GM12891 (cell line): ENCODE measurements around the gene TRAF3IP3.
"Not testable (repeated sequence)": the region's sequence is repeated elsewhere in the genome, so short reads cannot be mapped to it uniquely, and the experiment has no call there.

Experiments used
- DNase-seq: peaks from one replicate; pipeline ENCODE4 v3.0.0; 2011; ENCODE audit warnings: low spot score; ENCODE audit not compliant: insufficient read length
- FAIRE-seq: peaks from 2 replicates; lab custom pipeline; 2011; peaks lifted over from hg19 to GRCh38; lab: Jason Lieb, UNC
- PAX5 ChIP-seq: IDR thresholded peaks from 2 replicates; pipeline ENCODE4 v1.6.1; 2011; ENCODE audit warnings: low read length, moderate library complexity, mild to moderate bottlenecking; ENCODE audit not compliant: insufficient read depth, severe bottlenecking
- POLR2A ChIP-seq: IDR thresholded peaks from 2 replicates; pipeline ENCODE4 v1.6.1; 2011; ENCODE audit warnings: low read depth, low read length, control low read depth
- POLR2AphosphoS5 ChIP-seq: IDR thresholded peaks from 2 replicates; pipeline ENCODE4 v1.6.1; 2011; ENCODE audit warnings: low read depth, low read length, control low read depth
- POU2F2 ChIP-seq: IDR thresholded peaks from 2 replicates; pipeline ENCODE4 v1.6.1; 2011; ENCODE audit warnings: low read depth, mild to moderate bottlenecking, control low read depth, low read length, moderate library complexity
- SPI1 ChIP-seq: IDR thresholded peaks from 2 replicates; pipeline ENCODE4 v1.6.1; 2011; ENCODE audit warnings: low read depth, low read length, control low read depth
- TAF1 ChIP-seq: IDR thresholded peaks from 2 replicates; pipeline ENCODE4 v1.6.1; 2011; ENCODE audit warnings: low read depth, low read length, control low read depth

Gene TRAF3IP3

DNA sequence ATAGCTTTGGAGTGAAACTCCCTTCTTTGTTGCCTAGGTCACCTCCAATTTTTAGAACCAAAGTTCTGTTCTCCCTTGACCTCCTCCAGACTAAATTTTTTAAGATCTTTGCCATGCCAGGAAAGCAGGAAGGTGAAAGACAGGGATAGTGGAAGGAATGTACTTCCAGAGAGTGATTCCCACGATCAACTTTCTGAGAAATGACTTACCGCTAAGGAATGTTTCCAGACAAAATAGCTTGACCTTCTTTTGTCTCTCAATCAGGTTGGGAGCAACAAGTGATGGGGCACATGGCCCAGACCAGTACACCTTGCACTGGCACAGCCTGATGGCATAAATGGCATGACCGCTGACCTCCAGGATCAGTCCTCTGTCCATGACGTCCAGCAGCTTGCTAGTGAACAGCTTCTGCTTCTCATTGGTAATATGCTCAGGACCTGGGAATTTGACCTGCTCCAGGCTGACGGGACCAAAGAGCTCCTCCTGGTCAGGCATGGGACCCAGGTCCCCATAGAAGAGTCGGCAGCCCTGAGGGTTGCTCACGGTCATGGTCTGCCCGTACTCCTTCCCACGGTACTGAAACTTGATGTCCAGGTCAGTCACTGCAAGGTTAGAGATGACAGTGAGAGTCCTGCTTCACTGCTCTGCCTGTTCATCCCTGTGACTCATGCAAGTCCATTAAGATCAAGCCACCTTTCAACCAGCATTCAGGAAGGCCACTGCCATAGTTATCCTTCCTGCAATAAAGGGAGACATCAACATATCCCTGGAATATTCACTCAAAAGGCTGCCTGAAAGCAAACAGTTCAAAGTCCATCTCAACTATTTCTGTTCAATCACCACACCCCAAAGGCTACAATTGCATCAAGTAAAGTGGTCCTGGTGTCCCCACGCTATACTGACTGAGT lies 34.7 kb downstream of the TRAF3IP3 start:
- DNase-seq = no peak
- no peak for FAIRE-seq
- no peak for TF ChIP-seq POLR2A
- no peak for TF ChIP-seq PAX5
- TF ChIP-seq POU2F2 = no peak
- no peak for TF ChIP-seq TAF1
- no peak for TF ChIP-seq POLR2AphosphoS5
- TF ChIP-seq SPI1 = no peak

DNA sequence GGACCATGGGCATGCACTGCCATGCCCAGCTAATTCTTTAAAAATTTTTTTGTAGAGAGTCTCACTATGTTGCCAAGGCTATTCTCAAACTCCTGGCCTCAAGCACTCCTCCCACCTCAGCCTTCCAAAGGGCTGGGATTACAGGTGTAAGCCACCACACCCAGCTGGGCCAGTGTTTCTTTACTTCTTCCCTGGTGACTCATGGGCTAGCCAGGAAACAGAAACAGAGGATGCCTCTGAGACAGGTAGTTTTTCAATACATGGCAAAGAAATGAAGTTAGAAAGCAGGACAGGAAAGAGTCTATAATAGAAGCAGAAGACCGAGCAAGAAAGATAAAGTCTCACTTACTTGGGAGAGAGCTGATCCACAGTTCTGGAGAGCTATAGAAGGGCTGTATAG lies 36.1 kb downstream of the TRAF3IP3 start:
- DNase-seq = no peak
- TF ChIP-seq PAX5 = no peak
- TF ChIP-seq POU2F2 = no peak
- no peak for TF ChIP-seq POLR2AphosphoS5
- no peak for TF ChIP-seq POLR2A
- no peak for FAIRE-seq

- not testable (repeated sequence) for DNase-seq, FAIRE-seq
These were observed 37.9 kb downstream of the TRAF3IP3 start for GRCh38 chr1:209793711-209794110.

GRCh38 chr1:209797978-209798639 lies 42.3 kb downstream of the TRAF3IP3 start:
- peak; percentile 29; the same call in 1 of the 2 replicates for TF ChIP-seq SPI1
- no peak for TF ChIP-seq POLR2AphosphoS5
- FAIRE-seq (no peak), DNase-seq (no peak)

DNA sequence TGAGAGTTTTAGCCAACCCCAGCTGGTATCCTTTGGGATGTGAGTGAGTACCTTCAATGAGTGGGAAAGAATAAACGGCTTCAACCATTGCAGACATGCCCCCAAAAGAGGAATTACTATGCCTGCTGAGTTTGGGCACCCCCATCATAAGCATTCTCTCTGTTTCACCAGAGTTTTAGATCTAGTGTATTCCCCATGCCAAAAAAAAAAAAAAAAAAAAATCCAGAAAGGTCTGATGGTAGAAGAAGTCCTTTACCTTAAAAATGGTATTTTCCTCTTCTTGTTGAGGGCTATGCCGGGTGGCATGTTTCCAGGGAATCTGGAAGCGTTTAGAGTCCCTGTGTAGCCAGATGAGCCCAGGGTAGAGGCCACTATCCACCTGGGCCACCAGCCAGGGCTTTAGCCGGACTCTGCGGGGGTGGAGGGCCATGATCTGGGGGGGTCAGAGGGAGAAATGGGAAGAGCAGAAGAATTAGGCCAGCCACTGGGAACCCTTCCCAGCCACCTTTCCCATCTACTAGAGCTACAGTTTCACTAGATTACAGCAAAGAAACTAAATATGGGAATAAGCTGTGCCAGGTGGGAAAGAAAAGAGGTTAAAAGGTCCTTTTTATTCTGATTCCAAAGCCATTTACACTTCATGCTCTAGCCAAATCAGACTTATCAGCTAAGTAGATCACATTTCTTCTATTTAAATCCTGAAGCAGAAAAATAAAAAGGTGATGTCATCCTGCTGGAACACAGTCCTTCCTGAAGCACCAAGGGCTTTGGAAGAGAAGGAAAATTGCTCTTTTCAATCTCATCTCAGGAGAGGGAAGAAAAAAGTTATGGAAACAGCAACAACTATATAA lies 45.4 kb downstream of the TRAF3IP3 start:
- FAIRE-seq = no peak

DNA sequence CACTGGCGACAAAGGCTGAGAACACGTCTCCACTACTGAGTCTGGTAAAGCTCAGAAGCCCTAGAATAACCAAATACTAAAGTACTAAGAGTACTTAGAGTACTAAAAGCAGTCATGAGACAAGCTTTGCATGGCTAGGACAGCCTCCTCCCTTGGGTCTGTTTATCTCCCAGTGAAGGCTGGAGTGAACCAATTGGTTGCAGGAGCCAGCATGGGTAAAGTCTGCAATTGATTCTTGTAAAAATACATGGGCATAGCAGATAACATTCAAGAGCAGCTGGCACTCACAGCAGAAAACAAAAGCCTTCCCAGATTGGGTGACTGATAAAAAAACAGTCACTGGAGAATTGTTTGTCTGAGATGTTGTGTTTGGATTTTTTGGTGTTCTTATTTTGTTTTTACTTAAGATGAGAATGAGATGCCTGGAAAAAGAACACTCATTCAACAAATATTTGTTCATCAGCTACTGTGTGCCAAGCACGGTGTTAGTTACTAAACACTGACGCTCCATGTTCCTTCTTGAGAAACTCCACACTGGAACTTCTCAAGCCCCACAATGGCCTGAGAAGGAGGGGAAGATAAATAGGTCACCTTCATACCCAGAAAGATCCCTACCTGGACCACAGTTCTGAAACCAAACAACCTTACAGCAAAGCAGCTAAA lies 46.4 kb downstream of the TRAF3IP3 start:
- DNase-seq (no peak), FAIRE-seq (no peak)
- TF ChIP-seq PAX5 = no peak
- no peak for TF ChIP-seq TAF1
- no peak for TF ChIP-seq POLR2A
- no peak for TF ChIP-seq SPI1
- no peak for TF ChIP-seq POU2F2
- TF ChIP-seq POLR2AphosphoS5 = no peak

More for the DNA sequence above, 45.4 kb downstream of the TRAF3IP3 start:
- no peak for TF ChIP-seq POU2F2
- TF ChIP-seq POLR2A = no peak
- no peak for TF ChIP-seq TAF1
- no peak for TF ChIP-seq SPI1
- DNase-seq = no peak

DNA sequence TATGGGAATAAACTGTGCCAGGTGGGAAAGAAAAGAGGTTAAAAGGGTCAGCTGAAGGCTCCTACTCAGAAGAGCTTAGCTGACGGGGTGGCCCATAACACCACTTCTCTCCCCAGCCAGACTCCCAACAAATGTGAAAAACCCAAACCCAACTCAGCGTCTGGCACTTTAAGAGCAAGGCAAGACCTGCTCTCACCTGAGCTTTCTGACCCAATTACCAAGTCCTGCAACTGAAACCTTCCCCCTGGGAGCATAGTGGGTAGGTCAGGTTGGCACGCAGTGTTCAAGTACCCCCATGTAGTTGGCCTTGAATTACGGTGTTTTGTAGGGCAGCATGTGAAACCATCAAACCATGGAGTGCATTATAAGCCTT lies 46.9 kb downstream of the TRAF3IP3 start:
- no peak for TF ChIP-seq PAX5
- no peak for TF ChIP-seq POU2F2
- no peak for TF ChIP-seq SPI1
- no peak for TF ChIP-seq POLR2A
- no peak for TF ChIP-seq POLR2AphosphoS5
- no peak for TF ChIP-seq TAF1
- FAIRE-seq (no peak), DNase-seq (no peak)

GRCh38 chr1:209803568-209803967 lies 47.7 kb downstream of the TRAF3IP3 start:
- DNase-seq = no peak
- no peak for TF ChIP-seq SPI1
- no peak for TF ChIP-seq POLR2A
- no peak for TF ChIP-seq POLR2AphosphoS5
- no peak for TF ChIP-seq TAF1
- TF ChIP-seq POU2F2 = no peak
- TF ChIP-seq PAX5 = no peak
- no peak for FAIRE-seq

DNA sequence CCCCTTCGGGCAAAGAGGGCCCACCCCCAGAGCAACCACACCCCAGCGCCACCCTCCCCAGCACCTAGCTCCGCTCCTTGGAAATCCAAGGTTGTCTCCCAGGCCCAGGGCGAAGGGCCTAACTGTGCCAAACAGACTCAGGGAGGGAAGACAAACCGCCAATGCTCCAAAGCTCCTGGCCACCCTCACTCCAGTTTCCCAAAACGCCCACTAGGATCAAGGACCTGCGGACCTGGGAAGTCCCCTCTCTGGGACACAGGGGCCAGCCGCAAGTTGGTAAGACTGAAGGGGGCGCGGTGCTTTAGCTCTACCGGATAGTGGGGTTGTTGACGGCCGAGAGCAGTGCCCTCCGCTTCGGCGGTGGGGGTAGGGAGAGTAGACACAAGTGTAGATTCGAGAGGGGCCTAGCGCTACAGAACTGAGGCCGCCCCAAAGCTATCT lies 49.5 kb downstream of the TRAF3IP3 start:
- FAIRE-seq (no peak), DNase-seq (no peak)
- TF ChIP-seq POLR2A = no peak
- no peak for TF ChIP-seq TAF1
- no peak for TF ChIP-seq SPI1
- no peak for TF ChIP-seq POU2F2
- no peak for TF ChIP-seq POLR2AphosphoS5

DNA sequence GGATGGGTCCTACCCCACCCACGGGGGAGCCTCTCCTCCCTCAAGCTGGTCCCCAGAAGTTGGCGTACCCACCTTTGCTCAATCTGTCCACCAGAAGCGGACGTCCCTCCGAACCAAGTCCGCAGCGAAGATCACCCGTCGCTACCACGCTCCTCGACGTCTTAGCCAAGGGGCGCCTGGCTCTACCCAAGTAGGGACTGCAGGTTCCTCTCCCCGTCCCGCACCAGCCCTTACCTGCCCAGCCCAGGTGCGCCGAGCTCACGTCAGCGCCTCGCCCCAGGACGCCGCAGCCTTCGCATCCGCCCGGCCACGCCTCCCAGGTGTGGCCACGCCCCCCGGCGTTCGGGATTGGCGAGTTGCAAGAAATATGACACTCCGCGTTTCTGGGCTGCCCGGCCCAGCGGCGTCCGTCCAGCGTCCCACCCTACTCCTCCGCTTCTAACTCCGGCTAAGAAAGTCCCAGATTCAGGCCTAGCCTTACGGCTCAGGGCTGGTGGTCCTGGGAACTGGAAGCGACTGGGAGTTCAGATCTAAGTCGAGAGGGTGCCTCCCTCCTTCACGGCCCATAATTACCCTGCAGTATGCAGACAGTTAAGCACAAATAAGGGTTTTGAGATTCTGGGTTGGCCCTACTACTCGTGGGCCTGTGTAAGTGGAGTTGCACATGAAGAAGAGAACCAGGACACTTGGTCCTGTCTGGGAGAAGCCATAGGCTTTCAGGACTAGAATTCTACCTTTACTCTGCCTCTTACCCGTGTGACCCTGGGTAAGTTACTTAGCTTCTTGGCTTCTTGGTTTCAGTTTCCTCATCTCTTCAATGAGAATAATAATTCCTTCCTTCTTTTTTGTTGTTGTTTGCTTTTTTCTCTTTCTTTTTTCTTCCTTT lies 50.3 kb downstream of the TRAF3IP3 start, which contains the start of gene IRF6:
TSS of gene IRF6 (minus strand) at position 268 of the 886 bp plus-strand sequence. CDS start 4,729 bp downstream, outside the sequence.
- FAIRE-seq (peak; percentile 78), DNase-seq (peak; percentile 72)
- no peak for TF ChIP-seq POLR2A
